Thyroid gland (tissue), 4 donors: ENCODE results near the gene PIM3. TPM values are rescaled to one million over a fixed set of nuclear protein-coding genes. Genes with fewer than 3 reads are reported as not detected.
A peak's percentile ranks its signal among the peaks of the same experiment; 100 is the strongest.

Experiments used
- DNase-seq, 2 donors: peaks; one replicate each; pipeline ENCODE4 v3.0.0-alpha.2; 2019
- H3K27ac ChIP-seq, 3 donors: fragments of 200-600 bp; sonication (generic); 1 replicate in 2 of 3; 2 replicates in 1 of 3; pipeline ENCODE4 v1.5.1; 2016 to 2019; ENCODE audit warnings: mild to moderate bottlenecking in 1 of 3, moderate library complexity in 1 of 3
- H3K27me3 ChIP-seq: fragments of 200-600 bp; sonication (generic); one replicate; pipeline ENCODE4 v1.5.1; 2019
- H3K36me3 ChIP-seq, 2 donors: fragments of 200-600 bp; sonication (generic); one replicate each; pipeline ENCODE4 v1.5.1; 2016 to 2019
- H3K4me1 ChIP-seq, 2 donors: fragments of 200-600 bp; sonication (generic); one replicate each; pipeline ENCODE4 v1.5.1; 2017 to 2019
- H3K4me3 ChIP-seq, 3 donors: fragments of 200-600 bp; sonication (generic); replicated peaks in 1 of 3; 1 replicate in 2 of 3; 2 replicates in 1 of 3; pipeline ENCODE4 v1.5.1; 2016; ENCODE audit warnings: mild to moderate bottlenecking in 1 of 3
- H3K9me3 ChIP-seq: fragments of 200-600 bp; sonication (generic); one replicate; pipeline ENCODE4 v1.5.1; 2017
- POLR2A ChIP-seq, 2 donors: fragments of 450-650 bp; IDR thresholded peaks; one replicate each; pipeline ENCODE4 v1.6.1; 2017; ENCODE audit warnings: antibody characterized with exemption in 2 of 2, mild to moderate bottlenecking in 2 of 2, moderate library complexity in 1 of 2
- WGBS, 2 donors: methylation state at CpG; one replicate each; pipeline ENCODE4 v1.1.5; 2017; 5-methylcytosine and 5-hydroxymethylcytosine counted together
- intact Hi-C: fragments of 100-400 bp; cut with DNase I; formaldehyde crosslinking; loops from one replicate; pipeline ENCODE4 v1.15.1; 2023
- total RNA-seq, 4 donors: library from RNA; depleted of rRNA; stranded (reverse); fragments of >200 nt; gene quantifications; one replicate each; pipeline ENCODE4 v1.2.3, GENCODE V29; 2016
- TF ChIP-seq, protein P1 (sequence below), 6 experiments: fragments of 200-600 bp in 3 of 6; fragments of 450-650 bp in 3 of 6; sonication (generic) in 3 of 6; IDR thresholded peaks; one replicate each; pipeline ENCODE4 v1.5.1; 2016 to 2019; ENCODE audit warnings: antibody characterized with exemption in 6 of 6, mild to moderate bottlenecking in 2 of 6, inconsistent platforms in 1 of 6, moderate library complexity in 1 of 6

PIM3 gene
- total RNA-seq, 4 donors from 2014 or later = 45.4 to 108 (median 73.2) TPM

DNA sequence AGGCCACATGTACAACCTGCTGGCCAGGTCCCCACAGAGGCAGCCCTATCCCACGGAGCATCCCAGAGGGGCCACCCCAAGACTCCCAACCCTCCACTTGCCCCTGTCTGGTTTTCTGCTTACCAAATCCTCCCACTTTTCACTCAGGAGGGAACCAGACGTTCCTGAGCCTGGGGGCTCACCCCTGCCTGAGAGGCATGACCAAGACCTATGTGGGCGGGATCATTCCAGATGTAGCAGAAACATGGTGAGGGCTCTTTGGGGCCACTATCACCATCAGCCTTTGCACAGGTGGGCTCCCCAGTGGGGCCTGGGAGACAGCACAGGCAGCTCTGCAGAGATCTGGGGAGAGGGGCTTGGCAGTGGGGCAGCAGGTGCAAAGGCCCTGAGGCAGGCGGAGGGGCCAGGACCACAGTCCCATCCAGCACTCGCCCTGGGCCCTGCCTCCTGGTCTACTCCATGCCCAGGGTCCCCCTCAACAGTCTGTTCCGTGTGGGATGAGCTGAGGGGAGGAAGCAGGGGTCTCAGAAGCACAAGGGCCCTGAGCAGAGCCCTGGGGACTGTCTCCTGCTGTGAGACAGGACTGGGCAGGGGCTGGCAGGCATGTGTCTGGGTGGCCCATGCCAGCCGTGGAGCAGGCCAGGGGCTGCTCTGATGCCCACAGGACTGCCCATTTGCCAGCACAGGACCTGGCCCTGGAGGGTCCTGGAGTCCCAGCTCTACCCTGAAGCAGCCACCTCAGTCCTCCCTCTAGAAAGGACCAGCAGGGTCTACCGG is 9.4 kb downstream of the PIM3 start:
- H3K27me3 ChIP-seq = no peaks in the 10 kb centered on the region
- no peak for TF ChIP-seq POLR2A (IDR thresholded peaks at IDR 0.05)
- TF ChIP-seq, protein P1, sequence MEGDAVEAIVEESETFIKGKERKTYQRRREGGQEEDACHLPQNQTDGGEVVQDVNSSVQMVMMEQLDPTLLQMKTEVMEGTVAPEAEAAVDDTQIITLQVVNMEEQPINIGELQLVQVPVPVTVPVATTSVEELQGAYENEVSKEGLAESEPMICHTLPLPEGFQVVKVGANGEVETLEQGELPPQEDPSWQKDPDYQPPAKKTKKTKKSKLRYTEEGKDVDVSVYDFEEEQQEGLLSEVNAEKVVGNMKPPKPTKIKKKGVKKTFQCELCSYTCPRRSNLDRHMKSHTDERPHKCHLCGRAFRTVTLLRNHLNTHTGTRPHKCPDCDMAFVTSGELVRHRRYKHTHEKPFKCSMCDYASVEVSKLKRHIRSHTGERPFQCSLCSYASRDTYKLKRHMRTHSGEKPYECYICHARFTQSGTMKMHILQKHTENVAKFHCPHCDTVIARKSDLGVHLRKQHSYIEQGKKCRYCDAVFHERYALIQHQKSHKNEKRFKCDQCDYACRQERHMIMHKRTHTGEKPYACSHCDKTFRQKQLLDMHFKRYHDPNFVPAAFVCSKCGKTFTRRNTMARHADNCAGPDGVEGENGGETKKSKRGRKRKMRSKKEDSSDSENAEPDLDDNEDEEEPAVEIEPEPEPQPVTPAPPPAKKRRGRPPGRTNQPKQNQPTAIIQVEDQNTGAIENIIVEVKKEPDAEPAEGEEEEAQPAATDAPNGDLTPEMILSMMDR (IDR thresholded peaks at IDR 0.05) = no peak
- H3K4me1 ChIP-seq = peaks cover 43 to 72% of the 10 kb centered on the region in 2 donors
- H3K36me3 ChIP-seq = no peaks in the 10 kb centered on the region
- H3K9me3 ChIP-seq = no peaks in the 10 kb centered on the region
- peak overlapping the region; percentile 68 to 97 (median 86) for H3K27ac ChIP-seq
- H3K4me3 ChIP-seq = no peak overlapping the region
- 68 to 97% methylated on average over 4 of the region's 8 CpGs for WGBS, 2 donors
- intact Hi-C loops = loop anchor here (2.0 kb wide), 1 partner anchor 35 kb away; no protein-coding TSS in a partner anchor
- DNase-seq = no peak

DNA sequence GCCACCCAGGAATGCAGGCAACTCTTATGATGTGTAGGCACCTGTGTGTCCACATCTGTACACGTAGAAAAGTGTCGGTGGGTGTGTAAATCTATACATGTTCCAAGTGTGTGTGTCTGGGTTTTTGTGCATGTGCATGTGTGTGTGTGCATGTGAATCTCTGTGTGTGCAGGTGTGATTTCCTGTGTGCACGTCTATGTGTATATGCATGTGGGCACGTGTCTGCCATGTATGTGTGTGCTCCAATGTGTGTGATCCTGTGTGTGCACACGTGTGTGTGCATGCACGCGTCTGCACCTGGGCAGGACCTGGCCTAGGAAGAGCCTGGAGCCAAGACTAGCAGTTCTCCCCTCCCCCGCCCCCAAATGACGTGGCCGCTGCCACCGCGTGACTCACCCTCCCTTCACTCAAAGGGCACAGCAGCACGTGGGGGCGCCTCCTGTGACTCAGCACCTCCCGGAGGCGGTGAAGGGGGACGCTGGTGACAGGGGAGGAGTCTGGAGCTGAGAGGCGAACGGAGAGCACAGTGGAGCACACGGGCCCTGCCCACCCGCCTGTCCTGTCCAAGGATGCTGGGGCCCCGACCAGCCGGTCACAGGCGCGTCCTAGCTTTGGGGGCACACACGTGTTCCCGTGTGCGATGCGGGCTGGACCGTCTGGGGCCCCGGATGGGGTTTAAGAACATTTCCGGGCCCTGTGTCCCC is 10.1 kb downstream of the PIM3 start:
- Histone ChIP-seq H3K4me1 (peaks cover 40 to 65% of the 10 kb centered on the region in 2 donors), H3K4me3 (peak overlapping the region in 1 of 3 donors; percentile 53)
- intact Hi-C loops = loop anchor here (2.0 kb wide), 1 partner anchor 36 kb away; no protein-coding TSS in a partner anchor

DNA sequence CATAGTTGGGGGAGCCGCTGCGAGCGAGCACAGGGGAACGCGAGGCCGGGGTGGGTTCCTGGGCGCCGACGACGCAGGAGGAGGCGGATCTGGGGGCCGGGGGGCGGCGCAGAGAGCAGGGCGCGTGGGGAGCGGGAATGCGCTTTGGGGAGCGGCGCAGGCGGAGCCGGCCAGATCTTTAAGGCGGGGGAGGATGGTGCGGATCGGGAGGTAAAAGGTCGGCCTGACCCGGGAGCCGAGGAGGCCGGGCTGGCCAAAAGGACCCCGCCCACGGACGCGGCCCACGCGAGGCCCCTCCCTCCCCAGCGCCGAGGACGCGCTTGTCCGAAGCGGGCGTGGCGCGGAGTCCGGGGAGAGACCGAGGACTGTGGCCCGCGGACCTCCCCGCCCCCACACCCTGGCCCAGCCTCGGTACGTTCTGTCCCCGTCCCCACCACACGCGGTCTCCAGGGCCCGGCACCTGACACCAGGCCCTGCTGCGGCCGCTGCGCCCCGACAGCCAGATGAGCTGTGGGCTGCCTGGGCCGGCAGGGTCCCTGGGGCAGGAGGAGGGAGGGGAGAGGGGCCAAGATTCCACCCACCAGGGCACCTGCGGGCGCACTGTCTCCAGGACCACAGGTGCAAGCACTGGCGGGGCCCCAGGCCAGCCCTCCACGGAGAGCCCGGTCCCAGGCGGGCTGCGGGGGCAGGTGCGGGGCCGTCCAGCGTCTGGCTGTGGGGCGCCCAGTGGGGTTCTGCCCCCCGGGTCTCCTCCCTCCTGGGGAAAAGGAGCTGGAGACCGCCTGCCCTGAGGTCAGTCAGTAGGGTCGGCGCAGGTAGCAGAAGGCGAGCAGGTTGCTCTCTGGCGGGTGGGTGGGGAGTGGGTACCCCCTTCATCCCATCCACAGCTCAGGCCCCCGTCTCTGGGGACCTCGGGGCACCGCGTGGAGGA is 10.9 kb downstream of the PIM3 start:
- 0 to 1% methylated on average over 20 to 27 of the region's 81 CpGs for WGBS, 2 donors
- intact Hi-C loops = loop anchor here (2.0 kb wide), 1 partner anchor 37 kb away; no protein-coding TSS in a partner anchor
- no peaks in the 10 kb centered on the region for H3K27me3 ChIP-seq
- DNase-seq = peak; percentile 91 to 93
- no peaks in the 10 kb centered on the region for H3K9me3 ChIP-seq
- peak overlapping the region in 1 of 3 donors; percentile 53 for H3K4me3 ChIP-seq
- TF ChIP-seq, protein P1 (IDR thresholded peaks at IDR 0.05) = no peak
- TF ChIP-seq POLR2A (IDR thresholded peaks at IDR 0.05) = peak in 1 of 2 donors; percentile 25
- H3K27ac ChIP-seq = peak overlapping the region; percentile 86 to 97 (median 94)
- H3K4me1 ChIP-seq = peaks cover 35 to 57% of the 10 kb centered on the region in 2 donors
- no peaks in the 10 kb centered on the region for H3K36me3 ChIP-seq

More for the DNA sequence above, 10.1 kb downstream of the PIM3 start:
- WGBS, 2 donors = 15 to 37% methylated on average over 7 to 19 of the region's 32 CpGs
- TF ChIP-seq, protein P1 (IDR thresholded peaks at IDR 0.05) = peak in 1 of 6 experiments; percentile 25
- peak; percentile 85 to 96 for TF ChIP-seq POLR2A (IDR thresholded peaks at IDR 0.05)
- H3K27me3 ChIP-seq = no peaks in the 10 kb centered on the region
- H3K36me3 ChIP-seq = no peaks in the 10 kb centered on the region
- no peaks in the 10 kb centered on the region for H3K9me3 ChIP-seq
- peak; percentile 99 for DNase-seq
- peak overlapping the region; percentile 86 to 97 (median 94) for H3K27ac ChIP-seq

DNA sequence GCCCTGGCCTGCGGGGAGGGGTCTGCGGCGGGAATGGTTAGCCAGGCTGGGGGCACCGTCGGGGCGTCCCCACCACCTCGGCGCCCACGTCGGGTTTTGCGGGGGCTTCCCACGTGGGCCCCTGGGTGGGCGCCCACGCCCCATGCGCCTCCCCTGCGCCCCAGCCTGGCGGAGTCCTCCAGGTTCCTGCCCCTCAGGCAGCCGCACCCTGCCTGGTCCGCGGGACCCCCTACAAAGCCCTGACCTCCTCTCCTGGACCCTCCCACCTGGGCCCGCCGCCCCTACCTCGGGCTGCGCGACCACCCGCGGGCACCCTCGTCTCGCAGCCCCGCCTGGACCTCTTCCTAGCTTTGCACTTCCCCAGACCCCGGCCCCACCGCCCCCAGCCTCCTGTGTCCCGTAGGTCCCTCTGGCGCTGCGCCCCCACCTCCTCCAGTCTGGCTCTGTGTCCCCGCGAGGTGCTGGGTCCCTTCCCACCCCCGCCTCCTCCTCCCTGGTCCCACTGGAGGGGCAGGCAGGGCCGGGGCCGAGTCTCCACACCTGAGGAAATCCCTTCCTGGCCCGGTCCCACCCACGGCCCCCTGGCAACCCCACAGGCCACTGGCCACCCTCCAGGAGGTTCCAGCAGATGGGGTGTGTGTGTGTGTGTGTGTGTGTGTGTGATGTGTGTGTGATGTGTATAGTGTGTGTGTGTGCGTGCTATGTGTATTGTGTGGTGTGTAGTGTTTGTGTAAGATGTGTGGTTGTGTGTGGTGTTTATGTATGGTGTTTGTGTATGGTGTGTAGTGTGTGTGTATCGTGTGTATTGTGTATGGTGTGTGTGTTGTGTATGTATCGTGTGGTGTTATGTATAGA is 11.8 kb downstream of the PIM3 start:
- DNase-seq = peak; percentile 45 to 56
- intact Hi-C loops = no loop called here
- TF ChIP-seq POLR2A (IDR thresholded peaks at IDR 0.05) = no peak
- TF ChIP-seq, protein P1 (IDR thresholded peaks at IDR 0.05) = no peak
- Histone ChIP-seq H3K4me3 (peak overlapping the region in 1 of 3 donors; percentile 53), H3K27me3 (no peaks in the 10 kb centered on the region), H3K27ac (peak overlapping the region; percentile 4 to 97 (median 94)), H3K4me1 (peaks cover 26 to 48% of the 10 kb centered on the region in 2 donors), H3K36me3 (no peaks in the 10 kb centered on the region), H3K9me3 (no peaks in the 10 kb centered on the region)
- WGBS, 2 donors = 35 to 44% methylated on average over 17 to 27 of the region's 45 CpGs
